ENCODE results near the gene NDUFS3.
"Not testable (repeated sequence)": the region's sequence is repeated elsewhere in the genome, so short reads cannot be mapped to it uniquely, and the experiment has no call there.

NDUFS3 gene

DNA sequence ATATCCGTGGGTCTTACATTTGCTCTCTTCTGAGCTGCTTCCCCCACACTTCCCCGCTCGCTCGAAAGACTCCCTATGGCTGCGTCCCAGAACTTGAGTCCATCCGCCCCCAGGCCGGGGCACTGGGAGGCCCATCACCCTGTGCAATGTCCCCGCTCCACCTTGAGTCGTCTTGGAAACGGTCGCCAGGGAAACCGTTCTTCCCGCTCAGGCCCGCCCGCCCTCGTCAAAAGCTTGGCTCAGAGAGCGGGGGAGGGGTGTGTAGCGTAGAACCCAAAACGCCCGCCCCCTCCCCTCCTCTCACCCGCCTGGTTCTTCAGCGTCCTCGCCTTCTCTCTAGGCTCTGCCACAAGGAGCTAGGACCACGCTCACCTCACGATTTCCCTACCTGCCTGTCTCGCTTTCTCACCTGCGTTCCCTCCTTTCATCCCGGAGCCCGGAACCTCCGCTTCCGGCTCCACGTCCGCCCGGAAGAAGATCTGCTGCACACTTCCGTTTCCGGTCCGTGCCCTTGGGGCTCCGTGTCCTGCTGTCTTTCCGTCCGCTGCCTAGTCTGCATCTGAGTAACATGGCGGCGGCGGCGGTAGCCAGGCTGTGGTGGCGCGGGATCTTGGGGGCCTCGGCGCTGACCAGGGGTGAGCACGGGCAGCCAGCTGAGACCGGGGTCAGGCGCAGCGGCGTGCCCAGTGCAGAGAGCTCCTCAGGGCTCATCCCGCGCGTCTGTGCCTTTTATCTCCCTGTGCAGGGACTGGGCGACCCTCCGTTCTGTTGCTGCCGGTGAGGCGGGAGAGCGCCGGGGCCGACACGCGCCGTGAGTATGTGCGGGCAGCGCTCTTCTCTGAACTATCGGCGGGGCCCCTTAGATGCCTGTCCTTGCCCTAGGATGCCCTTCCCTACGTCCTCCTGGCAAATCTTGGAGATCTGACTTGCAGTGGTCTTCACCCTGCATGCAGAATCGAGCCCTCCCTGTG, at the start of gene NDUFS3, which contains the start of gene KBTBD4:
NDUFS3 (plus strand) TSS at position 551 of the 971 bp plus-strand sequence; CDS start at position 569, 18 bp downstream.
KBTBD4 (minus strand) TSS at position 447 of the 971 bp plus-strand sequence; CDS start at position 428, 19 bp downstream.
- peak; percentile 72 to 97 for DNase-seq

DNA sequence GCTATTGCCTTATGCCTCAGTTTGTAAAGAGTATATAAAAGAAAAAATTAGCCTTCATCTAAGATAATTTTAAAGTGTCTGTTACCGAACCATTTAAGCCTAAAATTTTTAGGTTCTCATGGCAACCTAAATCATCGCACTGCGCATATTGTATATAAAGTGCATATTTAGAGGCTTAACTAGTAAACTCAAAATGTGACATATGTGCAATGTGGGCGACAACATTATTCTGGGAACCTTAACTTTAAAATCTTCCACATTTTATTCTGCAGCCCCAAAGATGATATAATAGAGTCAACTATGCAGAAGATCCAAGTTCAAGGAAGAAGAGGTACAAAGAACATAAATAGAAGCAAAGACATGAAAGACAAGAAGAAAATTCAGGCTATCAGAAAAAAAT, 48.9 kb upstream of the NDUFS3 start:
- no peak for DNase-seq

DNA sequence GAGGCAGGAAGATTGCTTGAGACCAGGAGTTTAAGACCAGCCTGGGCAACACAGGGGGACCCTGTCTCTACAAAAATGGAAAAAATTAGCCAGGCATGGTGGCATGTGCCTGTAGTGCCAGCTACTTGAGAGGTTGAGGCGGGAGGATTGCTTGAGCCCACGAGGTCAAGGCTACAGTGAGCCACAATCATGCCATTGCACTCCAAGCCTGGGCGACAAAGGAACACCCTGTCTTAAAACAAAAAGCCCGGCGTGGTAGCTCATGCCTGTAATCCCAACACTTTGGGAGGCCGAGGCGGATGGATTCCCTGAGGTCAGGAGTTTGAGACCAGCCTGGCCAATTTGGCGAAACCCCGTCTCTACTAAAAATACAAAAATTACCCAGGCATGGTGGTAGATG, 48.2 kb upstream of the NDUFS3 start:
- DNase-seq: not testable (repeated sequence)

DNA sequence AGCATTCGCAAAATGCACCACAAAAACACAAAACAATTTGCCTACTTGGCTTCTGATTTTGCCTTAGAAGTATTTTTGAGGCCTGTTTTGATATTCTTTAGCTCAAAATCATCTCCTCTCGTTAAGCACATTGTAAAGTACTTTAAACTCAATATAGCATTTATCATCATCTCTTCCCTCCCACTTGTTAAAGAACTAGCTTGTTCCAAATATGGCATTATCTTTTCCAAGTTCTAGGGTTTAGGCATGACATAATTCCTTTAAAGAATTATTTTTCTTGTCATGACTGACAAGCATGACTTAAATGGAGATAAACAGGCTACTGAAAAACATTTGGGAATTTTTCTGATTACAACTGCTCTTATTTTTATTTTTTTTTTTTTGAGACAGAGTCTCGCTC, 47.2 kb upstream of the NDUFS3 start:
- DNase-seq: no peak

DNA sequence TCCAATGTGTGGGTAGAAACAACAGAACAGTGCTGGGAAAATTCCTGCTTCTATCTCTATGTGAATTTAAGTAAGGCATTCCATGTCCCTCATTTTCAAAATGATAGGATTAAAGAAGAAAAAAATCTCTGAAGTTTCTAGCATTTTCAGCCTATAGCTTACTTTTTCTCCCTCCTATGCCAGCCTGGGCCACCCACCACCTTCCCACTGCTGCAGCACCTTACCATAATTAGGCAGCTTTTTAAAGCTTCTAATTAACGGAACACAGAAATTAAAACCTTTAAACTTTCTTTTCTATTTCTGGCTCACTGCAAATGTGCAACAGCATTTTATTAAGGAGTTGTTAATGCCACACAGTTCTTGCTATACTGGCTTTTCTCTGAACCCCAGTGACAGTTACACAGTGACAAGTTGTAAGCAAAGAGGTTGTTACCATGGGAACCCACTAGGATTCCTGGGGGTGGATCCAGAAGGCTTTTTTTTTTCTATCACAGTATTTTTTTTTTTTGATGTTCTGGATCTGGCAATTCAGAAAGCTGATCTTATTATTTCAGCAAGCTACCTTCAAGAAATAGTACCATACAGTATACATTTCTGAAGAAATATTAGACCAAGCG, 46.2 kb upstream of the NDUFS3 start:
- peak in 1 of 2 donors; percentile 35 for DNase-seq

DNA sequence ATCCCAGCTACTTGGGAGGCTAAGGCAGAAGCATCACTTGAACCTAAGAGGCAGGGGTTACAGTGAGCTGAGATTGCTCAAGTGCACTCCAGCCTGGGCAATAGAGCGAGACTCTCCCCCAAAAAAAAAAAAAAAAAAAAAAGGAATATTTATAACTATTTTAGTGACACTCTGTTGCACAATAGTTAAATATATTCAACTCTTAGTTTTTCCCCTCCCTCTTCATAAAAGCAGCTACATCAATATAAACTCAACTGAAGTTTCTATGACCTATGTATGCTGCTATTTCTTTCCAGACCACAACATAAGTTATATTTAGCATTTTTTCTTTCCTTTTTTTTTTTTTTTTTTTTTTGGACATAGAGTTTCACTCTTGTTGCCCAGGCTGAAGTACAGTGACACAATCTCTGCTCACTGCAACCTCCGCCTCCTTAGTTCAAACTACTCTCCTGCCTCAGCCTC, 45.2 kb upstream of the NDUFS3 start:
- peak in 1 of 2 donors; percentile 31 for DNase-seq

DNA sequence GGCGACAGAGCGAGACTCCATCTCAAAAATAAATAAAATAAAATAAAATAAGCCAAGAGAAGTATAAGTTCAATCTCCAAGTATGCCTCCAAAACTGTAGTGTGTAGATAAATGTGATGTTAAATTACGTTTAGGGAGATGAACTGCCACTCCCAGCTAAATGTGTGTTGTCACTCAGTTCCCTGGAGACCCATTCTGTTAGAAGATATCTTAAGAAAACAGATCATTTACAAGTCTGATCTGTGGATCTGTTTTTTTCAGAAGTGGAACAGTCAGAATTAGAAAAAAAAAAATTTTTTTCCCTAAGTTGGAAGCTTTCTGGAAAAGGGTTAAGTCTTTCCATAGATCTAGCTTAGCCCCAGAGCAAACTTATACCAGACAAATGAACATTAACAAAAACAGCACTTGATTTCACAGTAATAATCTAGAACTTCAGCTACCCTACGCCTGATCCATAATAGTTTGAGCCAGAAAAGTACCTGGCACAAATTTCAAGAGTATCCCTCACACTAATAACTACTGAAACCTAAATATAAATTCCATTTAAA, 44.1 kb upstream of the NDUFS3 start:
- no peak for DNase-seq

DNA sequence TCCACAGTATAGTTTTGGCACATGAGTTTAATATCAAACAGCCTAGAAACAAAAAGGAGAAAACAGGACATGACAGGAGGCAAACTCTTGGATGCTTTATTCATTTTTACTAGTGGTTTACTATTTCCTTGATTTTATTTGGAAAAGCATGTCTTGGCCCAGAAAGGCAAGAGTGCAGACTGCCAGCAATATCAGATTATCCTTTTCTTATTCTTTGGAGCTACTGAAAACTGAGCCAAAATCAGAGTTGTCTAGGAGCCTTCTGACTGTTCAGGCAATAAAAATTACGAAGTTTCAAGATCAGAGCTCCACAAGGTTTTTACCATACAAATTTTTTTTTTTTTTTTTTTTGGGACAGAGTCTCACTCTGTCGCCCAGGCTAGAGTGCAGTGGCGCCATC, 42.0 kb upstream of the NDUFS3 start:
- no peak for DNase-seq

DNA sequence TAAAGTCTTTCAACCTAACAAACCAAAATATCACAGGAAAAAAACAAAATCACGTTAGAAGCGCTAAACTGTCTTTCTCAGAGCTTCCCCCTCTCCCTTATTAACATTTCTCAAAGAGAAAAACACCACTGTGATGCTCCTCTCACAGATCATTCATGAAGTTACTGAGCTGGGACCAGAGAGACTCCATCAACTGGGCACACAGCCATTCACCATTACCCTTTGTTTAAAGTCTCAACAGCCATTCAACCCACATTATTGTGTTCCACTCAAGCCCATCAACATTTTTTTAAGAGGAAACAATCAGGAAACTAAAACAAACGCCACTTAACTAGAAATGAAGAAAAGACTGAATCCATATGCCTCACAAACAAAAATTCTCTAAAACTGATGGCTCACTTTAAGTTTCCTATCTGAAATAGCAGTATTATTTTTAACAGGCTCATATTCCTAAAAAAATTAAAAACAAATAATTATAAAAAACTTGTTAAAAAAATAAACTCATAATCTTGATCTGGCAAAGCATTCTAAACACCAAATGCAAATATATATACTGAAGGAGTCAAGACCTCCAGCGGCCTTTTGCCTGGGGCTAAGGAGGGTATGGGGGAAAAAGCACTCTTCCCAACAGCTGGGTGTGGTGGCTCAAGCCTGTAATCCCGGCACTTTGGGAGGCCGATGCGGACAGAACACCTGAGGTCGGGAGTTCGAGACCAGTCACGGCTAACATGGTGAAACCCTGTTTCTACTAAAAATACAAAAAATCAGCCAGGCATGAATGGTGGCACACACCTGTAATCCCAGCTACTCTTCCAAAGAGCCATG, 39.9 kb upstream of the NDUFS3 start:
- DNase-seq: no peak

DNA sequence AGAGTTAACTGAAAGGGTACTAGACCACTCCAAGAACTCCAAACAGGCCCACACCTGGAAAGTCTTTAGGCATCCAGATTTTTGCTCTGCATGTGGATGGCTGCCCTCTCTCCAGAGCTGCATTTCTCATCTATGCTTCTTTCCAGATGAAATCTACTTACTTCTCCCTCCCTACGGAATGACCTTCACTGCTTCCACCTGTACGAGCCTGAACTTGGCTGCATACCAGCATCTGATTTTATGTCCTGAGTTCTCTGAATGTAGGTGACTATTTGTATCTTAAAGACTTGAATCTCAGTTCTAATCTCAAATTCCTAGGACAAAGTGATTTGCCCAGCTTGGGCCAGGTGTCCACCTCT, 39.2 kb upstream of the NDUFS3 start:
- no peak for DNase-seq

DNA sequence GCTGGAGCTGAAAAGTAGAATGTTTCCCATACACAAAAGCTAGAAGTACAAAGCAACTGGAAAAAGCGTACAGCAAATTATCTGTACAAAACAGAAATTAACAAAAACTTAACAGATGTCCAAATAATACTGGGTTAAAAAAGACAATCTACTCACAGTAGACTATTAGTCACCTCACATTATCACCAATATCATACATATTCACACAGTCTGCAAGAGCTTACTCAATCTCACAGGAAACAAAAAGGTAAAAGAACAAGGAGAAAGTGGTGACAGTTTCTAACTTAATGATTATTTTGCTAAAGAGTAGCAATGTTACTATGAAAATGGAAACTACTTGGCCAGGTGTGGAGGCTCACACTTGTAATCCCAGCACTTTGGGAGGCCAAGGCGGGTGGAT, 37.8 kb upstream of the NDUFS3 start:
- DNase-seq: no peak

DNA sequence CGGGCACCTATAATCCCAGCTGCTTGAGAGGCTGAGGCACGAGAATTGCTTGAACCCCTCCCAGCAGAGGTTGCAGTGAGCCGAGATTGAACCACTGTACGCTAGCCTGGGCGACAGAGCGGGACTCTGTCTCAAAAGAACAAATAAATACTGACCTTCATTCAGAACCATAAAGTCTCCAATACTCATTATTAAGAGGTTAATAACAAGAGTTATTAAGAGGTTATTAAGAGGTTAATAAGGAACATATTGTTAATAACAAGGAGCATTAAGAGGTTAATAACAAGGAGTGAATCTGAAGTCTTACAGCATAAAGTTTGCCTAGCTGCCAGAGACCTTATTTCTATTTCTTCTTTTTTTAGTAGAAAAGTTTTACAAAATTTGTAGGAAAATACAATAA, 33.6 kb upstream of the NDUFS3 start:
- no peak for DNase-seq

DNA sequence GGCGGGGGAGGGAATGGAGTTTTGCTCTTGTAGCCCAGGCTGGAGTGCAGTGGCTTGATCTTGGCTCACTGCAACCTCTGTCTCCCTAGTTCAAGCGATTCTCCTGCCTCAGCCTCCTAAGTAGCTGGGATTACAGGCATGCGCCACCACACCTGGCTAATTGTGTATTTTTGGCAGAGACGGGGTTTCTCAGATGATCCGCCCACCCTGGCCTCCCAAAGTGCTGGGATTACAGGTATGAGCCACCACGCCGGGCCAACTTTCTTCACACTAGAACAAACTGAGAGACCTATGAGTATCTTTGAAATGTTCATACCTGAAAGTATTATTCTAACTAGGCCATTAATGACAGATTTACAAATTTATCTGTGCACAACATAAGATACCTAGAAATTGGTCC, 32.6 kb upstream of the NDUFS3 start:
- not testable (repeated sequence) for DNase-seq

DNA sequence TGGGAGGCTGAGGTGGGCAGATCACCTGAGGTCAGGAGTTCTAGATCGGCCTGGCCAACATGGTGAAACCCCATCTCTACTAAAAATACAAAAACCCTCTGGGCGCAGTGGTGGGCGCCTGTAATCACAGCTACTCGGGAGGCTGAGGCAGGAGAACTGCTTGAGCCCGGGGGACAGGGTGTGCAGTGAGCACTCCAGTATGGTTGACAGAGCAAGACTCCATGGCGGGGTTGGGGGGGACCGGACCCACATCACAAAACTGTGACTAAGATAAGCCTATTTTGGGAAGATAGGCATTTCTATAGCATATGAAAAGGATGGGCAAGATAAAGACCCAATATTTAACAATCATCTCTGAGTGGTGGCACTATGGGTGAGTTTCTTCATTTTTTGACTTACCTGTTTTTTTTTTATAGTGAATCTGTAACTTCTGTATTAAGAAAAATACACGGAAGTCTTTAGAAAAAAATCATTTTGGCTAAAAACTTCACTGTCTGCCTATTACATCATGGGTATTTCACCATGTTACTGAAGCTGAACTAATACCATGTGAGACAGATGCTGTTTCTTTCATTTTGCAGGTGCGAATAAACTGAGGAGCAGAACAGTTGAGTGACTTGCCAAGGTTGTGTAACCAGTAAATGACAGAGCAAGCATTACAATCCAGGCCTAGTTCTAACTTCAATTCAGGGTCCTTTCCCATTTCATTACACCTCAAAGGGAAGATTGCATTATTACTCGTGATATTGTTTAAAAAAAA, 28.4 kb upstream of the NDUFS3 start:
- DNase-seq: peak; percentile 67 to 71

DNA sequence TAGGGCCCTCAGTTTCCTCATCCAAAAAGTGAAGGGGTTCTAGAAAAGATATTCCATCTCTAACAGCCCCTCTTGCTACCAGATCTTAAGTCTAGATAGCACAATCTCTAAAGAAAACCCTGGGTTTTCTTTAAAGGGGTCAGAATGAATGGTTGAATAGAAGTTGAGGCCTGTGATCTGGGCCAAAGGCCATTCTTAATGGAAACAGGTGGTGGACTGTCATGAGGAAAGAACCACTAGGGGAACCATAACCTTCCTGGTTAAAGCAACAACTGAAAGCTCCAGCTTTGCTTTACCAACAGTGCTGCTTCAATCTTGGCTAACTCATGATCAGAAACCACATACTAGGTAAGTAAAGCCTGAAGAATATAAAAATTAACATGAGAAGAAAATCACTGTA, 27.8 kb upstream of the NDUFS3 start:
- peak; percentile 44 to 56 for DNase-seq

DNA sequence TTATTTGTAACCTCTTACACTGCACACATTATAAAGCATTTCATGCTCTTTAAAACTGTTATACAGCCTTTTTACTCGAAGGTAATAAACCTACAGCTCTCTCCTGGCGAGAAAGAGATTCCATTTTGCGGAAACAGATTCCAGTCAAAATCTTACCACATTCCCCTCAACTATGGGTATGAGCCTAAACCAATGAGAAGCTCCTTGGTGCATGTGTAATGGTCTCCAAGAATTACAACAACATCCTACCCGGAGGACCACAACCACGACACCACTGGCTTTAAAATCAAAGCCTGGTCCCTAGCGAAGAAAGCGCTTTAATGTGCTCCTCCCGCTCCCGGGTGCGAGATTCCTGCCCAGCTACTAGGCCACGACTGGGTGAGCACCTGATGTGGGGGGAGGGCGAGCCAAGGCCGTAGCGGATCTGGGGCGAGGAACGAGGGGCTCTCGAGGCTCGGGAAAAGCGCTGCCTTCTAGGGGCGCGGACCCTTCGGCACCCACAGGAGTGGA, 26.8 kb upstream of the NDUFS3 start:
- peak; percentile 54 to 58 for DNase-seq

DNA sequence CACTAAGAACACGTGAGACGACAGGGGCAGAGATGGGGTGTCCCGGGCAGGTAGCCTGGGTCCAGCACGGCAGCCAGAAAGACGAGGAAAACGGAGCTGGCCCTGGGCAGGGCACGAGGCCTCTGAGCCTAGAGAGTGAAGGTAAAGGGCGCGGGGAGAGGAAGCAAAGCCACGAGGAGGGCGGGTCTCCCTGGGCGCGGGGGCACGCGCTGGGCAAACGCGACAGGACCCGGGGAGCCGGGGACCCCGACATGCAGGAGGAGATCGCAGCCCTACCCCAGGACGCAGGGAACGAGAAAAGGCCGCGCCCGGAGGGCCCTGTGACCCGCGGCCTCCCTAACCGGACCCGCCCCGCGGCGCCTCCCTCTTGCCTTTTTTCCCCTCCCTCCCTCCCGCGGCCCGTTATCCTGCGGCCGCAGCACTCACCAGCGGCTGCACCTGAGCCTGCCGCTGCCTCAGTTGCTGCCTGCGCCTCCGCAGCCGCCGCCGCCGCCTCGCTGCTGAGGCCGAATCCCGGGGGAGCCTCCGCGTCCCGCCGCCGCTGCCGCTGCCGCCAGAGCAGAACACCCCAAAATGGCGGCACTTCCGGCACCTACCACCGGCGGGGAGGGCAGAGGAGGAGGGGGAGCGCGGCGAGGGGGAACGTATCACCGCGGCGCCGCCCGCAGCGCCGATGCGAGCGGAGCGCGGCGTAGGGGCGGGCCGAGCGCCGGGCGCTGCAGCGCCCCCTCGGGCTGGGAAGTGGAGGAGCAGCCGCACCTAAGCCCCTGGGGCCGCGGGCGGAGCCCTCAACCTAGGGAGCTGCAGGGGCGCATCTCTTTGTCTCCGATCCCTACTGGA, 26.1 kb upstream of the NDUFS3 start, which contains the start of gene CELF1:
CELF1 (minus strand) TSS at position 567 of the 840 bp plus-strand sequence. CDS start 53,609 bp downstream, outside the sequence.
- peak; percentile 88 to 94 for DNase-seq

DNA sequence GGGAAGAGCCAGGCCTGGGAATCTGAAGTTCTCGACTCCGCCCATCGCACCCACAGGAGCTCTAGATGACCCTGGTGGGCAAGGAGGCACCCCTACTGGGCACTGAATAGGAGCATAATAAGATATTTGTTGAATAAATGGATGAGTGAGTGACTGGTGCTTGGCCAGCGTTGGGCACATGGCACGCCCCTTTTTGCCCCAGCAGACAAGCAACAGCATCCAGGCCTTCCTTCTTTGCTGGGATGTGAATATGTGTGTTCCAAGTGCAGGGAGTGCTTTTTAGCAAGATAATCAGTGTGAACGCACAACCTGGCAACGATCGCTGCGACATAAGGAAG, 25.5 kb upstream of the NDUFS3 start:
- DNase-seq: no peak

DNA sequence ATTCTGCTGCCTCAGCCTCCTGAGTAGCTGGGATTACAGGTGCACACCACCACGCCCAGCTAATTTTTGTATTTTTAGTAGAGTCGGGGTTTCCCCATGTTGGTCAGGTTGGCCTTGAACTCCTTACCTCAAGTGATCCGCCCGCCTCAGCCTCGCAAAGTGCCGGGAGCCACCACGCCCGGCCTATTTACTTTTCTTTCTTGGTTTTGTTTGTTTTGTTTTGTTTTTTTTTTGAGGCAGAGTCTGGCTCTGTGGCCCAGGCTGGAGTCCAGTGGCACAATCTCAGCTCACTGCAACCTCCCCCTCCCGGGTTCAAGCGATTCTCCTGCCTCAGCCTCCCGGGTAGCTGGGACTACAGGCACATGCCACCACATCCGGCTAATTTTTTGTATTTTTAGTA, 21.9 kb upstream of the NDUFS3 start:
- not testable (repeated sequence) for DNase-seq

DNA sequence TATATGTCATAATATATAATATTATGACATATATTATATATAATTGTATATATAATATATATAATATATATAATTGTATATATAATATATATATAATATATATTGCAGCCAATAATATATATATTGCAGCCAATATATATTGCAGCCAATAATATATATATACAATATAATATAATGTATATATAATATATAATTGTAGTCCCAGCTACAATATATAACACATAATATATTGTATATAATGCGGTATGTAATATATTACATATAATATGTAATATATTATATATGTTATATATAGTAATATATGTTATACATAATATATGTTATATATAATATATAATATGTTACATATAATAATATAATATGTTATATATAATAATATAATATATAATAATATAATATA, 20.2 kb upstream of the NDUFS3 start:
- no peak for DNase-seq

DNA sequence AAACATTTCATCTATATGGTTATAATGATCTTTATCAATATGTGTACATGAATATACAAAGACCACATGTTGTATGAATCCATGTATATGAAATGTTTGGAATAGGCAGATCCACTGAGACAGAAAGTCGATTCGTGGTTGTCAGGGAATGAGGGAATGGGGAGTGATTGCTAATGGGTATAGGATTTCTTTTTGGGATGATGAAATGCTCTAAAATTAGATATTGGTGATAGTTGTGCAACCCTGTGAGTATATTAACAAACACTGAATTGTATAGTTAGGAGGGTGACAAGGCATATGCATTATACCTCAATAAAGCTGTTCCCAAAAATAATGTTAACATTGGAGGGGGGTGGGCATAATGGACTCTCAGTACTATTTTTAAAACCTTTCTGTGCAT, 18.4 kb upstream of the NDUFS3 start:
- no peak for DNase-seq
